ENCODE results near the gene EXTL1.

Gene EXTL1

GRCh38 chr1:26075421-26076144 lies 54.0 kb downstream of the EXTL1 start:
- no peak for DNase-seq

GRCh38 chr1:26077524-26077923 lies 55.9 kb downstream of the EXTL1 start:
- no peak for DNase-seq

GRCh38 chr1:26078286-26079177 lies 57.0 kb downstream of the EXTL1 start:
- DNase-seq: no peak

DNA sequence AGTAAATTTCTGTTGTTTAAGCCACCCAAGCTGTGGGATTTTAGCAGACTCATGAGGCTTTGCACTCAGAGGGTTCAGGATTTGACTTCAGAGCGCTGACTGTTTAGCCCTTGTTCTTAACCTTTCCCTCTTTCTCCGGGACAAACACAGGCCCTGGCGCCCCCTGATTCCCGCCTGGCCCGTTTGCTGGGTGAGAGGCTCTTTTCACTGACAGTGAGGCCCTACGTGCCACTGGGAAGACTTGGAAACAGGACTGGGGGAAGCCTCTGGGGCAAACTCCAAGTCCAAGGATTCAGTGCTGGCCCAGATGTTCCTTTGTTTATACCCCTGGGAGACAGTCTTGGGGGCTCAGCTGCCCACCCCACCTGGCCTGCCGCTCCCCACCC lies 57.6 kb downstream of the EXTL1 start:
- DNase-seq: no peak

GRCh38 chr1:26079960-26080814 lies 58.6 kb downstream of the EXTL1 start:
- DNase-seq: no peak

GRCh38 chr1:26081267-26082019 lies 59.9 kb downstream of the EXTL1 start:
- DNase-seq: no peak

DNA sequence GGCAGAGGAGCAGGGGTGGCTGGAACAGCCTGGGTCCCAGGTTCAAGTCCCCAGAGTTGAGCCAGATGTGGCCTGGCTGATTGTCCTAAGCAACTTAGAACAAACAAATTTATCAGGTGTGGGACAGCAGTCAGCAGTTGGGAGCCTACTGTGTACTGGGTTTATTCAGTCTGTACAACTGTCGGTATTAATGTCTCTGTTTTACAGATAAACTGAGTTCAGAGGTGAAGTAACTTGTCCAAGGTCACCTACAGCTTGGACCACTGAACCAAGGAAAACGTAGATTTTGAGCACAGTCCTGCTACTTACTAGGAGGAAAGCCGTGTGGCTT lies 60.4 kb downstream of the EXTL1 start:
- DNase-seq: no peak

DNA sequence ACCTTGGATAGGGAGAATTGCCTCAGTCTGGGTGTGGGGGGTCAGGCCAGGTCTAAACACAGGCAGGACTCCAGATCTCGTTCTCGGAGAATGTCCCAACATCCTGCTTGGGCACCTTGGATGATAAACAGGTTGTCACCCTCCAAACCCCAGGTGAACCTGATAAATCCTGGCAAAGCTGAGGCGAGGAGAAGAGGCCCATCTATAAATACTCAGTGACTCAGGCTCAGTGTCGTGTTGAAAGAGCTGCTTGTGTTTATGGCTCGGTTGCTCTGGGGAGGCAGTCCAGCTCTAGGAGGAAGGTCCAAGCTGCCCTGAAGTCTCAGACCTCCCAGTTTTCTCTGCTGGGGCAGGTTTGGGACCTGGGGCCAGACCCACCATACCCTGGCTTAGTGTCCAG lies 61.6 kb downstream of the EXTL1 start:
- DNase-seq: no peak

DNA sequence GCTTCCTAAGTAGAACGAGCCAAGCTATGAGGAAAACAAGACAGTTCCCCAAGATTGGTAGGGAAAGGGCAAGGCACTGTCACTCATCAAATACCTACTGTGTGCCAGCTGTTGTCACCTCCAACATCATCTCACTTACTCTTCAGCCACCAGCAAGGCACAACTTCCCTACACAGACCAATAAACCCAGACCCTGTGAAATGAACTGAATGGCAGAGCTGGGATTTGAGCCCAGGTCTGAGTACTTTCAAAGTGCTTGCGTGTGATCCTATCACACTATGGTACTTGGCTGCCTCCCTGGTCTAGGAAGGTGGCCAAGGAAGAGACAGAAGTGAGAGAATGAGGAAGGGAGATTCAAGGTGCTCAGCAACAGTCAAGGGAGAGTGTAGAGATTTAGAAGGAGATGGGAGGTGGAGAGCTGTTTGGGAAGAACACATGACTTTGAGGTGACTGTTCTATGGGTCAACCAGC lies 62.6 kb downstream of the EXTL1 start:
- DNase-seq: no peak

- DNase-seq: no peak
Measured at GRCh38 chr1:26084844-26085243, 63.3 kb downstream of the EXTL1 start.
